D341Med (cell line): ENCODE measurements around the gene UNC45B.
"Not testable (repeated sequence)": the region's sequence is repeated elsewhere in the genome, so short reads cannot be mapped to it uniquely, and the experiment has no call there.

Source experiments
- DNase-seq: peaks from one replicate; pipeline ENCODE4 v3.0.0; 2012; ENCODE audit warnings: low spot score

Gene UNC45B

DNA sequence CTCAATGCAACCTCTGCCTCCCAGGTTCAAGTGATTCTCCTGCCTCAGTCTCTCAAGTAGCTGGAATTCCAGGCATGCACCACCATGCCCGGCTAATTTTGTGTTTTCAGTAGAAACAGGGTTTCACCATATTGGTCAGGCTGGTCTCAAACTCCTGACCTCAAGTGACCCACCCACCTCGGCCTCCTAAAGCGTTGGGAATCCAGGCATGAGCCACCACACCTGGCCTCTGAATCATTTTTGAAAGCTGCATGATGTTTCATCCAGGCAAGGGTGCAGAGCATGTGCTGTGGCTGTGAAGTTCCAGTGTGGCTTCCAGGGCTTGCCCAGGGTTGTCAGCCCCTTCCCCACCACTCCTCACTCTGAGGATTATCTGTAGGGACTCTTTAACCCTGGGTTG is 24.7 kb downstream of the UNC45B start:
- DNase-seq, result not testable (repeated sequence)

DNA sequence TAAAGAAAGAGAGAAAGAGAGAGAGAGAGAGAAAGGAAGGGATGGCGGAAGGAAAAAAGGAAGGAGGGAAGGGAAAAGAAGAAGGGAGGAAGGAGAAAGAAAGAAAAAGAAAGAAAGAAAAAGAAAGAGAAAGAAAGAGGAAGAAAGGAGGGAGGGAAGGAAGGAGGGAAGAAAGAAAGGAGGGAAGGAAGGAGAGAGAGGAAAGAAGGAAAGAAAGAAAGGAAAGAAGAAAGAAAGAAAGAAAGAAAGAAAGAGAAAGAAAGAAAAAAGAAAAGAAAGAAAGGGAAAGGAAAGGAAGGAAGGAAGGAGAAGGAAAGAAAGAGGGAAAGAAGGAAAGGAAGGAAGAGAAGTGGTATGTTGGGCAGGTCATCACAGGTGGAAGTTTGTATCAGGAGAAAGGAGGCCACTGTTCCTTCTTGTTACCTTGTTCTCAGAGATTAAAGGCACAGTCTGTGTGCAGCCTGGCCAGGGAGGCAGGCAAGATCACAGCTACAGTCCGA is 27.3 kb downstream of the UNC45B start:
- DNase-seq, result no peak

DNA sequence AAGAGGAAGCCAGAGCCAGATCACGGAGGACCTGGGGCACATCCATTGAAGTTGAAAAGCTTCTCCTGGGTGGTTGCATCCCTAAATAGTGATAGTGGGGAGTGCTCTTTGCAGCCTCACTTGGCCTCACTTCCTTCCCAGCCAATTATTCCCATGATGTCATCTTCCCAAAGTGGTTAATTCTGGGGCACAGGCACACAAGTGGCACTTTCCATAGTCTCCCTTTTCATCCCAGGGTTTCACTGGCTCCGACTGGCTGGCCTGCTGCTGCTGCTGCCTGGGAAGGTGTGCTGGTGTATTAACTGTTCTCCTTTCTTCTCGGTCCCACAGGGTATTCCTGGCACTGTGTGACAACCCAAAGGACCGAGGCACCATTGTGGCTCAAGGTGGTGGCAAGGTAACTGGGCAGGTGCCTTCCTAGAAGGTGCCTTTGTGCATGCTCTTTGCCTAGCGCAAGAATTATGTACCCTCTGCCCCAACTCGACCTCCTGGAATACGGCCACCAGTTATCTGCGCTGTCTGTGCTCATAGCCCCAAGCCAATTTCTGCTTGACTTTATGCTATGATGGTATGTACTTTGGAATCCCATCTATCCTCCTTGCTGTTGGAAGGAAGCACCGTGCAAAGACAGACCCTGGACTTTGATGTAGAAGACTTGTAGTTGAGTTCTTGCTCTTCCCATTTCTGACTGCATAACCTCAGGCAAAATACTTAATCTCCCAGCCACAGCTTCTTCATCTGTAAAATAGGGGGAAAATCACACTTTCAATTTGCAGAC is 28.2 kb downstream of the UNC45B start:
- no peak for DNase-seq

DNA sequence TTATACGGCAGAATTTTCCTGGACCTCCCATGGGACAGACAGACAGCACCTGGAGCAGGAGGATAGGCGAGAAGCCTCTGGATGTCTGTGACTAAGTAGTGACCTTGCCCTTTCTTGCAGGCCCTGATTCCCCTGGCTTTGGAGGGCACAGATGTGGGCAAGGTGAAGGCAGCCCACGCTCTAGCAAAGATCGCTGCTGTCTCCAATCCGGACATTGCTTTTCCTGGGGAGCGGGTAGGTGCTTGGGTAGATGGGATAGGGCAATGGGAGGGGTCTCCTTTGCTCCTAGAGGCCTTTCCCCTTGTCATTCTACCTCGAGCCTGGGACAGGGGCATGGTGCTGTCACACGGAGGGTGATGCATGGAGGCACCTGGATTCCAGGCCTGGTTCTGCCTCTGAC is 29.3 kb downstream of the UNC45B start:
- no peak for DNase-seq

DNA sequence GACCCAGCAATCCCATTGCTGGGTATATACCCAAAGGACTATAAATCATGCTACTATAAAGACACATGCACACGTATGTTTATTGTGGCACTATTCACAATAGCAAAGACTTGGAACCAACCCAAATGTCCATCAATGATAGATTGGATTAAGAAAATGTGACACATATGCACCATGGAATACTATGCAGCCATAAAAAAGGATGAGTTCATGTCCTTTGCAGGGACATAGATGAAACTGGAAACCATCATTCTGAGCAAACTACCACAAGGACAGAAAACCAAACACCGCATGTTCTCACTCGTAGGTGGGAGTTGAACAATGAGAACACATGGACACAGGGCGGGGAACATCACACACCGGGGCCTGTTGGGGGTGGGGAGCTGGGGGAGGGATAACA is 31.8 kb downstream of the UNC45B start:
- not testable (repeated sequence) for DNase-seq

DNA sequence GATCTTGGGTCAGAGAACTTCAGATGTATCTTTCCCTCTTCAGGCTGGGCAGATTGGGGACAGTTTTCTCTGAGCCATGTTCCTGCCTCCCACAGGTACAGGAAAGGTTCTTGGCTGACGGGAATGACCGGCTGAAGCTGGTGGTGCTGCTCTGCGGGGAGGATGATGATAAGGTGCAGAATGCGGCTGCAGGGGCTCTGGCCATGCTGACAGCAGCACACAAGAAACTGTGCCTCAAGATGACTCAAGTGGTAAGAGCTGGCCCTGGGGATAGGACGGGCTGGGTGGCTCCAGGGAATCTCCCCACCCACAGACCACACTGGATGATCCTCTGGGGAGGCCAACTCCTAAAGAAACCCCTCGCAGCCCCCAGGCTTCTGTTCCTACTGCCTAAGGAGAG is 35.7 kb downstream of the UNC45B start:
- no peak for DNase-seq

DNA sequence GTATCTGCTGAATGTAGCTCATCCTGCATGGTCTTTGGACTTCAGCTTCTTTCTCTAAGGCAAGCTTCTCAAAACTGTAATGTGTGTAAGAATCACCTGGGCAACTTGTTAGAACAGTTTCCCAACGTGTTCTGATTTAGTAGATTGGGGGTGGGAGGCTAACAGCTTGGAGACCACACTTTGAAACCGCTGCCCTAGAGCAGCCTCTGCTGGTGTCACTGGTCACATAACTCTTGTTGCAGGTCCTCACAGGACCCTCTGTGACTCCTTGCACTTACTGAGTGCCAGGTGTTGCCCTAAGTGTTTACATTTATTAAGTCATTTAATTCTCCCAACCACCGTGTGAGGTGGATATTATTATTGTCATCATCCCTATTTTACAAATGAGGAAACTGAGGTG is 36.7 kb downstream of the UNC45B start:
- no peak for DNase-seq

DNA sequence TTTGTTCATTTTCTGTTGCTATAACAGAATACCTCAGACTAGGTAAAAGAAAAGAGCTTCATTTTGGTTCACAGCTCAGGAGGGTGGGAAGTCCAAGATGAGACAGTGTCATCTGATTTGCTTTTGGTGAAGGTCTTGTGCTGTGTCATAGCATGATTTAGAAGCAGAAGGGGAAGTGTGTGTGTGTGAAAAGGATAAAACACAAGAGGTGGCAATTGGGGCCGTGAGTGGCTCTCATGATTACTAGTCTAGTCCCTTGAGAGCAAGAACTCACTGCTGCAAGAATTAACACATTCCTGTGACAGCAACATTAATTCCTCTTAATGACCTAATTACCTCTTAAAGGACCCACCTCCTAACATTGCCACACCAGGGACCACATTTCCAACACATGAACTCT is 38.2 kb downstream of the UNC45B start:
- no peak for DNase-seq

DNA sequence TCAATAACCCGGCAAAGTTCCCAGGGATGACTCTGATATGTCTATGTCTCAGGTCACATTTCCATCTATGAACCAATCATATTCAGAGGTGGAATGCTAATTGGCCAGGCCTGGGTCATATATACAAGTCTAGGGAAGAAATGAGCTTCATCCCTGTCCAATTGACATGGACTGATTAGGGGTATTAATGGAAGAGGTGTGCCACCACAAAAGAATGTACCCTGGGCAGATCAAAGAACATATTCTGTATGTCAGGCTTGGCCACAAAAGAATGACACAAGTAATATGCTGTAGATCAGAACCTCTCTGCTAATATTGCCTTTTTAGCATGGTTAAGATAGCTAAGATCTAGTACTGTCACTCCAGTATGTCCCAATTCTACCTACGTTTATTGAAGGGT is 39.9 kb downstream of the UNC45B start:
- no peak for DNase-seq

DNA sequence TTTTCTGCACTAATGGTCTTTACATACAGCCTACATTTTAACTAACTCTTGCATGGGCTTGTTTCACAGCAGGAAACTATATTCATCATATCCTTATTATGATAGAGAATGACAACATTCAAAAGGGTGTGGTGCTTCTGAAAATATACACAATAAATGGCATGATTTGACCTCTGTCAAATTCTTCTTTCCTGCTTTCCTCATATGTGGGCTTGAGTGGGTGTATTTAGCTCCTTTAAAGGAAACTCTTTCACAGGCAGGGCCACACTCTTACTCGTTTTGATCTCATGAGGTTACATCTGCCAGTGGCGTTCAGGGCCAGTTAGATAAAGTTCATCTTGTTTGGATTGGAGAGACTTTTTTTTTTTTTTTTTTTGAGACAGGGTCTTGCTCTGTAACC is 40.5 kb downstream of the UNC45B start:
- no peak for DNase-seq

DNA sequence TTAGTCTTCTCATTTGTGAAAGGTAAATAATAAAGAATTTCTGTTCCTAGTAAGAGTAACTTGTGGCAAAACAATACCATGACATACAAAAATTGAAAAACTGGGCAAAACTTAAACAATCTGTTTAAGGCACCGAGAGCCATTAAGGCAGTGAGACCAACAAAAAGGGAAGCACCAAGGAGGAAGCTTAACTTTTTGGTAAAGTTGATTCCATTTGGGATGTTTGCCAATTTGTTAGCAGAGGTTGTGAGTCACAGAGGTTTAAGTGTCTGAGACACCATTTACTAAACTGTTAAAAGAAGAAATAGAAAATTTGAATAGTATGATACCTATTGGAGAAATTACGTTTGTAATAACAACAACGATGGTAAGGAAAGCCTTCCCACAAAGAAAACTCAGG is 41.7 kb downstream of the UNC45B start:
- DNase-seq, result no peak

DNA sequence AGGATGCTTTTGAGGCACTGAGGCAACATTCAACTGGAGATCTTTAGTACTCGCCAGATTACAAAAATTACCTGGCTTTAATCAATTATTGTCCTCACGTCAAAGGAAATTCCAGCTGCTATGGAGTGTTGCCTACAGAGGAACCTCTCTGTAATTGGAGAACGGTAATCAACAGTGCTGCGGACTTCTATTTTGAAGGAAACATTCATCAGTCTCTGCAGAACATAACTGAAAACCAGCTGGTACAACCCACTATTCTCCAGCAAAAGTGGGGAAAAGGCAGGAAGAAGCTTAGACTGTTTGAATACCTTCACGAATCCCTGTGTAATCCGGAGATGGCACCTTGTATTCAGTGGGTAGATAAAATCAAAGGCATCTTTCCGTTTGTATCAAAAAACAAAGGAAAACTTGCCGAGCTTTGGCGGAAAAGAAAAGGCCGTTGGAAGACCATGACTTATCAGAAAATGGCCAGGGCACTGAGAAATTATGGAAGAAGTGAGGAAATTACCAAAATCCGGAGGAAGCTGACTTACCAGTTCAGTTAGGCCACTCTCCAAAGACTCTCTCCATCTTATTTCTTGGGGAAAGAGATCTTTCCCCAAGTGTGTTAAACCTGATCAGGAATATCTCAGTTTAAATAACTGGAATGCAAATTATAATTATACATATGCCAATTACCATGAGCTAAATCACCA is 43.5 kb downstream of the UNC45B start:
- no peak for DNase-seq

DNA sequence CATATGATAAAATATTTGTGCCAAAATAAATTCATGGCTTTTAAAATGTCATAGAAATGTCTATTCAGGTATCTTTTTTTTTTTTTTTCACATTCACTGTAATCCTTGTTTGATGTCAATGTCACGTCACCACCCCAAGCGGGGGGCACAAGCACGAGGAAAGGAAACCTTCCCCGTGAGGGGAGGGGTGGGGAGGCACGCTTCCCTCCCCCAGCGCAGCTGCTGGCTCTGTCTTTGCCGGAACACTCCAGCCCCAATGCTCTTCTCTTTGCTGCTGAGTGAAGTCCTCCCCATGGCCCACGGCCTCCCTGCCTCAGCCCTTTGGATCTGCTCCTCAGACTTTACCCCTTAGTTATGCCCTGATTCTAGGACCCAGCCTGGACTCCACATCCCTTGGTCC is 45.1 kb downstream of the UNC45B start:
- no peak for DNase-seq

DNA sequence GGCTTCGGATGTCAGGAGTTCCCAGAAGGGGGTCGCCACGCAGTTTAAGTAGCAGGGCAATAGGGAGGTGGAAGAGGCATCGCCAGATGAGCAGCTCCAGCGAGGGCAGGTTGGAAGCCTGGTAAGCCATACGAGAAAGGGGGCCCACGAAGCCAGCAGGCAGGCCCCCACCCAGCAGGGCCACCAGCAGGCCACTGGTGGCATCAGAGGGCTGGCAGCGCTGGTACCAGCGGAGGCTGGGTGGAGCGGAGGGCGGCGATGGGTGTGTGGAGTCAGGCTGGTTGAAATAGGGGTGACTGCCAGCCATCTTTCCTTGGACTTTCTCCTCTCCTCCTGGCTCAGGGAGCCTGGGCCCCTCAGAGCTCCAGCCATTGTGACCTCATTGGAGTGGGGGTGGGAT is 46.4 kb downstream of the UNC45B start, which contains the start of gene SLC35G3:
TSS of gene SLC35G3 (minus strand) at position 393 of the 400 bp plus-strand sequence. CDS start at position 307, 86 bp downstream.
- DNase-seq, result not testable (repeated sequence)

DNA sequence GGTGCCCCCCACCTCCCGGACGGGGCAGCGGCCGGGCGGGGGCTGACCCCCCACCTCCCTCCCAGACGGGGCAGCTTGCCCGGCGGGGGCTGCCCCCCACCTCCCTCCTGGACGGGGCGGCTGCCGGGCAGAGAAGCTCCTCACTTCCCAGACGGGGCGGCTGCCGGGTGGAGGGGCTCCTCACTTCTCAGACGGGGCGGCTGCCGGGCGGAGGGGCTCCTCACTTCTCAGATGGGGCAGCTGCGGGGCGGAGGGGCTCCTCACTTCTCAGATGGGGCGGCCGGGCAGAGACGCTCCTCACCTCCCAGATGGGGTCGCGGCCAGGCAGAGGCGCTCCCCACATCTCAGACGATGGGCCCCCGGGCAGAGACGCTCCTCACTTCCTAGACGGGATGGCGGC is 47.4 kb downstream of the UNC45B start:
- not testable (repeated sequence) for DNase-seq

DNA sequence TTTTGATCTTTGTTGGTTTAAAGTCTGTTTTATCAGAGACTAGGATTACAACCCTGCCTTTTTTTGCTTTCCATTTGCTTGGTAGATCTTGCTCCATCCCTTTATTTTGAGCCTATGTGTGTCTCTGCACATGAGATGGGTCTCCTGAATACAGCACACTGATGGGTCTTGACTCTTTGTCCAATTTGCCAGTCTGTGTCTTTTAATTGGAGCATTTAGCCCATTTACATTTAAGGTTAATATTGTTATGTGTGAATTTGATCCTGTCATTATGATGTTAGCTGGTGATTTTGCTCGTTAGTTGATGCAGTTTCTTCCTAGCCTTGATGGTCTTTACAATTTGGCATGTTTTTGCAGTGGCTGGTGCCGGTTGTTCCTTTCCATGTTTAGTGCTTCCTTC is 55.0 kb downstream of the UNC45B start:
- DNase-seq, result not testable (repeated sequence)

DNA sequence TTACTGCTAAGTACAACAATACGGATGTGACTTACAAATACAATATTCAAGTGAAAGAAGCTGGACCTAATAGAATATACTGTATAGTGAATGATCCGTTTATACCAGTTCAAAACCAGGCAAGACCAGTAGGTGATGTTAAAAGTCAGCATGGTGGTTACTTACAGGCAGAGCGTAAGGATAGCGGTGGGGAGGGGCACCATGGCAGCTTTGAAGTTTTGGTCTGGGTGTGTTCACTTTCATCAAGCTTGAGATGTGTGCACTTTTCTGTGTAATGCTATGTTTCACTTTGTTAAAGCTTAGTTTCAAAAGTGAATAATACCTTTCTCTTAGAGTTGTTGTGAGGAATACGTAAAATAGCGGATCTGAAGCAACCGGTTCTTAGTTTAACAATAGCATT is 63.1 kb downstream of the UNC45B start:
- no peak for DNase-seq

DNA sequence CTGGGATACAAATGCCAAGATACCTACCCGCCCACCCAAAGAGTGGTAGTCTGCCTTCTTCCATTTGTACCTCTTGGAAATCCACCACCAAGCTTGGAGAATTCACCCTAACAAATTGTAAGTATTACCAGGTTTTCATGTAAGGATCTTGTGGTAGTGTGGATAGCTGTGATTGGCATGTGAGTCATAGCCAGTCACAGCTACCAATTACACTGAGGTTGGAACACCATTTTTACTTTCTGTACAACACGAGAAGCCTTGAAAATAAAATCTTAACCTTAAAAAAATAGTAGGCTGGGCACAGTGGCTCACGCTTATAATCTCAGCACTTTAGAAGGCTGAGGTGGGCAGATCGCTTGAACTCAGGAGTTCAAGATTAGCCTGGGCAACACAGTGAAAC is 65.1 kb downstream of the UNC45B start:
- no peak for DNase-seq

DNA sequence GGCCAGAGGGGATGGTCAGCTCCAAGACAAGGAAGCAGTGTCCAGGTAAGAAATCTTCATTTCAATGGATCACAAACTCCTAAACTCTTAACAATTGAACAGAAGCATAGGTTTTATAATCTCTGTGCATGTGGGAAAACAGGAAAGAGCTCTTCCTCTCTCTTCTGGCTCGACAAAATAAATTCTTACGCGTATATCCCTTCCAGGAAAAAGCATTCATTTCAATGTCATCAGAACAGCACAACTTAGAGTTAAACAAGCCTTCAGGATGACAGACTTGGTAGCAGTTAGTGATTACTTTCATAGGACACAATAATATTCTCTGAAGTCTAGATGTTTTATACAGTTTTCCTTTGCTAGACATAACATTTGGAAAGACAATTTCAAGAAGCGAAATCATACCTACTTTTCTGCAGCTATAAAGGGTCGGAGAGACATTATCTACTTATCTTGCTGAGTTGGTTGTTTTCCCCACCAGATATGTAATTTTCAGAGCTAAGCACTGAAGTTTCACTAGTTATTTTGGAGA is 65.9 kb downstream of the UNC45B start:
- DNase-seq, result no peak

DNA sequence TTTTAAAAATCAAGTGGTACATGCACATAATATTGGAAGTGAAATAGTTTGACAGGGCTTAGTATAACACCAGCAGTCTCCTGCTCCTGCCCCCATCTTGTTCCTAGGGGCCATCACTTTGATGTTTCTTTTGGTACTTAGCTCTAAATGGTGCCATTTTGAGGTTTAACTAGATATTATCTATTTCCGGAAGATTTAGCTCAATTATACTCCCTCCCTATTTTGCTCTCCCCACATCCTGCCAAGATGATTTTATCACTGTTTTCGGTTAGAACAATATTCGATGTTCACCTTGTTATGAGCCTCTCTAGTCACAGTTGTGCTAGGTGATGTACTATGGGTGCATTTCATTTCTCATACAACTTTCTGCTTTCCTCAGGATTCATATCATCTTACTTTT is 66.6 kb downstream of the UNC45B start:
- DNase-seq, result no peak

DNA sequence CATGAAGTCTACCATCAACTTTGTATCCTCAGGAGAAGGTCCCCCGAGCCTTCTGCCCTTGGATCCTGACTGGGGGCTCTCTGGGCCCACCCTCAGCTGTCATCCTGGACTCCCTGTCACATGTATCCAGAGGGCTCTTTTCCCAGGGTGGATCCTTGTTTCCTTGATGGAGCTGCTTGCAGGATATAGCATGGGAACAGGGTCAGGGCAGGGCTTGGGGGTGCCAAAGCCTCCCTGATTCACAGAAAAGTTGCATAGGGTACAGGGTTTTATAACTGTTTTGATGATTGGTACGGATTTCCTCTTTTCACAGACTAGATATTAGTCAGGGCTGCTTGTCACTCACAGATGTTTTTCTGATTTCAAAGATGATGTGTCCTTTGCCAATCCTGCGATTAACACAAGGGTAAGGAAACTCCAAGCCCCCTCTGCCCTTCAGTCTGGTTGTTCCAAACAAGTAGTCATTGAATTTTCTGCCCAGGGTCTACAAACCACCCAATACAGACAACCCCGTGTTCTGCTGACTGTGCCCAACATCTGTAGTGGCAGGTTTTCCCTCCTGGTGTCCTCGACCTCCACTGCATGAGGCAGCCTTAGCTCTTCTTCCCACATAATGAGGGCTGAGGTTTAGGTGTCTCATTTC is 67.1 kb downstream of the UNC45B start:
- DNase-seq, result no peak

DNA sequence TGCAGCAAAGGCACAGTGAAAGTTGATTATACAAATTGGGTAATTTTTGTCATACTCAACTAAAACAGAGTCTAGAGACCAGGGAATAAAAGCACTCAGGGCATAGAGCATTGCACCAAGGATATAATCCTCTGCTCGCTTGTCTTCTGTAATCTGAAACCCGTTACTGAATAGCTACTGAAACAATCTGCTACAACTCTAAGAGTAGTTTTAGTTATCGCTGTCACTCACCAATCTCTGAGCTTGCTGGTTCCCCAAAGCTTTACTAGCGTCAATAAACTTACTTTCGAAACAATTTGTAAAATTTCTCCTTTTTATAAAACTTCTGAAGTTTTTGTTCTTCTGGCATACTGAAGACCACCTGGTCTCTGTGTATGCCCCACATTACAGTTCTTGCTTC is 69.5 kb downstream of the UNC45B start:
- no peak for DNase-seq

DNA sequence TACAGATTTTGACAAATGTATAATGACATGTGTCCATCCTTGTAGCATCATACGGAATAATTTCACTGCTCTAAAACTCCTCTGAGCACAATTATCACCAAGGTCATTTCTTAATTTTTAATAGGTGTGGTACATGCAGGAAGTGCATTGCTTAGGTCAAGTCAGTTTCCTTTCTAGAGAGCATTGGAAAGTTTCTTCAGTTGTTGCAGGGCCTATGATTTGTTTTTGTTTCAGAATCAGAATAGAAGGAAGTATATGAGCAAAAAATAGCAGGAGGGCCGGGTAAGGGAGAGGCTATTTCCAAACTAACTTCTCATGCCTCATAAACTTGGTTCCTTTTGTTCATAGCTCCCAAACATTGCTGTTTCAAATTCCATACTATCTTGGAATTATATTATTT is 71.3 kb downstream of the UNC45B start:
- DNase-seq, result no peak
